H1 (cell line): Measurements from ENCODE around the gene EPB42. TPM values are rescaled to one million over a fixed set of nuclear protein-coding genes. Genes with fewer than 3 reads are reported as not detected.

Source experiments
- CTCF ChIA-PET: fragments of 300-600 bp; sonication (Branson Sonifier 250); formaldehyde crosslinking; loops from one replicate; lab custom pipeline; 2021; ENCODE audit not compliant: partially characterized antibody; lab: Charles Lee
- POLR2A ChIA-PET: fragments of 300-600 bp; sonication (Branson Sonifier 250); formaldehyde crosslinking; loops from one replicate; lab custom pipeline; 2021; ENCODE audit warnings: inconsistent platforms; ENCODE audit not compliant: partially characterized antibody; lab: Charles Lee
- DNase-seq, 2 experiments: peaks; one replicate each; pipeline versions ENCODE4 v3.0.0 to v3.0.0-alpha.2; 2010 to 2022; ENCODE audit warnings: low spot score in 2 of 2, low read depth in 1 of 2, mixed read lengths in 1 of 2
- FAIRE-seq: peaks from 2 replicates; lab custom pipeline; 2011; peaks lifted over from hg19 to GRCh38; lab: Jason Lieb, UNC
- H2AFZ ChIP-seq: 2 replicates; pipeline ENCODE4 v1.8.1; 2012; ENCODE audit warnings: low read length, inconsistent platforms
- H2AK5ac ChIP-seq: 2 replicates; pipeline ENCODE4 v1.6.1; 2013; ENCODE audit warnings: low read depth, low read length
- H2BK120ac ChIP-seq: replicated peaks from 2 replicates; pipeline ENCODE3; 2013; ENCODE audit warnings: low read depth, low read length, inconsistent platforms
- H2BK12ac ChIP-seq: 2 replicates; pipeline ENCODE4 v1.6.1; 2013; ENCODE audit warnings: low read depth, low read length
- H2BK15ac ChIP-seq: 2 replicates; pipeline ENCODE4 v1.6.1; 2013; ENCODE audit warnings: low read length
- H2BK20ac ChIP-seq: 2 replicates; pipeline ENCODE4 v1.6.1; 2013; ENCODE audit warnings: low read length
- H2BK5ac ChIP-seq: 2 replicates; pipeline ENCODE4 v1.6.1; 2013; ENCODE audit warnings: low read depth, low read length
- H3K14ac ChIP-seq: 2 replicates; pipeline ENCODE4 v1.6.1; 2013; ENCODE audit warnings: inconsistent platforms; ENCODE audit not compliant: insufficient read length
- H3K18ac ChIP-seq: 2 replicates; pipeline ENCODE4 v1.6.1; 2013; ENCODE audit warnings: low read length; ENCODE audit errors: extremely low read depth
- H3K23ac ChIP-seq: 2 replicates; pipeline ENCODE4 v1.6.1; 2013; ENCODE audit warnings: inconsistent platforms; ENCODE audit not compliant: insufficient read length
- H3K23me2 ChIP-seq: 2 replicates; pipeline ENCODE4 v1.6.1; 2013; ENCODE audit warnings: low read depth, low read length
- H3K27ac ChIP-seq: 2 replicates; pipeline ENCODE4 v1.6.1; 2011; ENCODE audit warnings: low read depth, low read length, inconsistent platforms
- H3K27me3 ChIP-seq, 4 experiments: replicated peaks in 1 of 4; 1 replicate in 1 of 4; 2 replicates in 3 of 4; pipeline versions ENCODE4 v1.6.1 to v1.8.1; 2011 to 2013; ENCODE audit warnings: low read length in 3 of 4, mild to moderate bottlenecking in 3 of 4, inconsistent platforms in 2 of 4, mixed read lengths in 2 of 4, moderate library complexity in 1 of 4; ENCODE audit not compliant: control insufficient read depth in 3 of 4, insufficient read depth in 3 of 4; ENCODE audit errors: extremely low read depth in 1 of 4
- H3K36me3 ChIP-seq, 4 experiments: 2 replicates each; pipeline versions ENCODE4 v1.6.1 to v1.8.1; 2011 to 2013; ENCODE audit warnings: mild to moderate bottlenecking in 4 of 4, low read length in 3 of 4, moderate library complexity in 2 of 4, control low read depth in 1 of 4, inconsistent platforms in 1 of 4; ENCODE audit not compliant: insufficient read depth in 4 of 4, control insufficient read depth in 2 of 4
- H3K4ac ChIP-seq: replicated peaks from 2 replicates; pipeline ENCODE3; 2013; ENCODE audit warnings: low read length, low read depth, mixed read lengths, inconsistent platforms; ENCODE audit not compliant: insufficient read length
- H3K4me1 ChIP-seq, 4 experiments: replicated peaks in 1 of 4; 1 replicate in 1 of 4; 2 replicates in 3 of 4; pipeline versions ENCODE4 v1.6.1 to v1.8.1; 2011 to 2013; ENCODE audit warnings: low read length in 3 of 4, inconsistent platforms in 2 of 4, mixed read lengths in 1 of 4; ENCODE audit not compliant: insufficient read depth in 4 of 4, control insufficient read depth in 3 of 4
- H3K4me2 ChIP-seq, 2 experiments: 2 replicates each; pipeline versions ENCODE4 v1.6.1 to v1.8.1; 2011 to 2013; ENCODE audit warnings: low read depth in 2 of 2, low read length in 2 of 2, control low read depth in 1 of 2, inconsistent platforms in 1 of 2, mild to moderate bottlenecking in 1 of 2; ENCODE audit not compliant: insufficient read depth in 1 of 2
- H3K4me3 ChIP-seq, 4 experiments: fragments of 200-600, 300-600 bp in 1 of 4; sonication (generic), shearing (Covaris generic), sonication (Bioruptor Twin) in 1 of 4; 2 replicates each; pipeline versions ENCODE4 v1.5.1 to v1.8.1; 2011 to 2016; ENCODE audit warnings: low read length in 4 of 4, low read depth in 3 of 4, control low read depth in 2 of 4, inconsistent platforms in 2 of 4, mild to moderate bottlenecking in 2 of 4, mixed read lengths in 1 of 4, moderate library complexity in 1 of 4; ENCODE audit not compliant: insufficient read depth in 2 of 4; ENCODE audit errors: extremely low read depth in 1 of 4
- H3K56ac ChIP-seq: replicated peaks from 2 replicates; pipeline ENCODE3; 2013; ENCODE audit warnings: low read depth, mild to moderate bottlenecking, mixed read lengths, low read length, inconsistent platforms; ENCODE audit not compliant: insufficient read length
- H3K79me1 ChIP-seq: 2 replicates; pipeline ENCODE4 v1.6.1; 2013; ENCODE audit warnings: low read depth, low read length, control low read depth
- H3K79me2 ChIP-seq, 2 experiments: 2 replicates each; pipeline versions ENCODE4 v1.6.1 to v1.8.1; 2012 to 2013; ENCODE audit warnings: low read length in 2 of 2, mild to moderate bottlenecking in 2 of 2, inconsistent platforms in 1 of 2; ENCODE audit not compliant: insufficient read depth in 2 of 2, control insufficient read depth in 1 of 2
- H3K9ac ChIP-seq, 4 experiments: replicated peaks in 1 of 4; 1 replicate in 1 of 4; 2 replicates in 3 of 4; pipeline versions ENCODE4 v1.6.1 to v1.8.1; 2011 to 2013; ENCODE audit warnings: low read depth in 3 of 4, low read length in 3 of 4, control low read depth in 2 of 4, mild to moderate bottlenecking in 2 of 4, moderate library complexity in 2 of 4, inconsistent platforms in 1 of 4; ENCODE audit errors: extremely low read depth in 1 of 4
- H3K9me3 ChIP-seq, 2 experiments: 2 replicates each; pipeline versions ENCODE4 v1.6.1 to v1.8.1; 2012 to 2013; ENCODE audit warnings: mild to moderate bottlenecking in 2 of 2, moderate library complexity in 2 of 2, control low read depth in 1 of 2, inconsistent platforms in 1 of 2, low read depth in 1 of 2, low read length in 1 of 2, mixed read lengths in 1 of 2; ENCODE audit not compliant: insufficient read depth in 2 of 2
- H4K20me1 ChIP-seq, 2 experiments: replicated peaks in 1 of 2; 2 replicates each; pipeline versions ENCODE3 to v1.8.1; 2011 to 2013; ENCODE audit warnings: inconsistent platforms in 2 of 2, low read length in 2 of 2, mild to moderate bottlenecking in 1 of 2; ENCODE audit not compliant: insufficient read depth in 2 of 2, control insufficient read depth in 1 of 2
- H4K5ac ChIP-seq: 2 replicates; pipeline ENCODE4 v1.6.1; 2013; ENCODE audit warnings: low read length, low read depth, mixed read lengths, inconsistent platforms; ENCODE audit not compliant: insufficient read length
- H4K8ac ChIP-seq: 2 replicates; pipeline ENCODE4 v1.8.0; 2013; ENCODE audit warnings: mild to moderate bottlenecking, moderate library complexity, low read length, inconsistent platforms; ENCODE audit not compliant: insufficient read depth; ENCODE audit errors: extremely low read depth
- H4K91ac ChIP-seq: replicated peaks from 2 replicates; pipeline ENCODE3; 2013; ENCODE audit warnings: low read length, mixed read lengths, inconsistent platforms; ENCODE audit not compliant: insufficient read length
- KDM5A ChIP-seq: fragments of 200-600 bp; IDR thresholded peaks from 2 replicates; pipeline ENCODE4 v1.7.1; 2012; ENCODE audit warnings: mild to moderate bottlenecking, low read length, inconsistent platforms, mixed read lengths
- MAFK ChIP-seq: IDR thresholded peaks from 2 replicates; pipeline ENCODE4 v1.6.1; 2012; ENCODE audit warnings: low read depth, mild to moderate bottlenecking, improper control_type of control experiment, low read length
- WGBS, 2 experiments: shearing (Covaris generic) in 1 of 2; methylation state at CpG; one replicate each; pipeline versions ENCODE4 v1.1.6 to v1.1.7; 2013 to 2015; ENCODE audit warnings: low lambda C conversion rate in 2 of 2, mixed read lengths in 2 of 2, inconsistent platforms in 1 of 2, low coverage in 1 of 2, missing lambda C conversion rate in 1 of 2; ENCODE audit not compliant: insufficient replicate concordance in 2 of 2, insufficient coverage in 1 of 2, insufficient read length in 1 of 2; ENCODE audit errors: extremely low coverage in 1 of 2, missing lambda C conversion rate in 1 of 2; 5-methylcytosine and 5-hydroxymethylcytosine counted together
- polyA plus RNA-seq, 7 experiments: library from polyadenylated mRNA; depleted of rRNA in 3 of 7; stranded (reverse) in 5 of 7; unstranded in 2 of 7; fragments of >200 nt in 5 of 7; fragments of 200-250 nt in 2 of 7; gene quantifications; 1 replicate in 5 of 7; 2 replicates in 1 of 7; 4 replicates in 1 of 7; pipeline versions ENCODE4 v1.2.1 to v1.2.3, GENCODE V29; 2011 to 2013; ENCODE audit warnings: missing spikeins in 2 of 7, mixed read lengths in 2 of 7
- total RNA-seq: library from RNA; stranded (reverse); fragmentation: NEBNext Ultra II Directional; extraction: Animal tissue kit (Norgen Biotek cat#: 25700); gene quantifications from 2 replicates; pipeline ENCODE4 v1.2.1, GENCODE V29; 2021

Gene EPB42
- total and polyA plus RNA-seq, 2 of the 8 experiments (the other 6 are each of a cell fraction or from before 2014, with no cell fraction given) = not detected

GRCh38 chr15:43235536-43235935 is 14.7 kb upstream of the EPB42 start:
- no peak overlapping the region for H2AFZ ChIP-seq
- H4K5ac ChIP-seq = no peak overlapping the region
- H3K14ac ChIP-seq = no peak overlapping the region
- H2BK120ac ChIP-seq = no peak overlapping the region
- H3K18ac ChIP-seq = no peak overlapping the region
- H3K79me1 ChIP-seq = no peaks in the 10 kb centered on the region
- H2AK5ac ChIP-seq = no peak overlapping the region
- no peak overlapping the region for H3K56ac ChIP-seq
- H3K9me3 ChIP-seq = no peaks in the 10 kb centered on the region
- CTCF ChIA-PET = interaction anchor here (1.1 to 3.0 kb wide), 6 partner anchors 10 to 50 kb away, joined by 3 to 18 read pairs (median 6); no protein-coding TSS in a partner anchor
- no peaks in the 10 kb centered on the region for H3K27me3 ChIP-seq
- no peak overlapping the region for H3K4ac ChIP-seq
- no peaks in the 10 kb centered on the region for H4K20me1 ChIP-seq
- H2BK15ac ChIP-seq = no peak overlapping the region
- 87% methylated on average over 6 of the region's 6 CpGs; no CpG with 5 or more reads in 1 of the 2 experiments for WGBS, 2 experiments
- no peak for DNase-seq
- no peak overlapping the region for H2BK20ac ChIP-seq
- TF ChIP-seq KDM5A = no peak
- TF ChIP-seq MAFK = no peak
- H3K23ac ChIP-seq = no peak overlapping the region
- no peak overlapping the region for H4K8ac ChIP-seq
- H3K36me3 ChIP-seq = no peaks in the 10 kb centered on the region
- no peak overlapping the region for H2BK12ac ChIP-seq
- H3K79me2 ChIP-seq = no peaks in the 10 kb centered on the region
- H3K9ac ChIP-seq = no peak overlapping the region; a peak in 1 of 7 replicates
- H3K27ac ChIP-seq = no peak overlapping the region
- no peak overlapping the region for H4K91ac ChIP-seq
- no peak overlapping the region for H2BK5ac ChIP-seq
- no peaks in the 10 kb centered on the region for H3K23me2 ChIP-seq
- H3K4me3 ChIP-seq = no peak overlapping the region
- no peaks in the 10 kb centered on the region for H3K4me1 ChIP-seq
- H3K4me2 ChIP-seq = no peak overlapping the region
- POLR2A ChIA-PET = no interaction called here
- FAIRE-seq = no peak
